ENCODE data around the gene PPP2R3C. TPM values are rescaled to one million over a fixed set of nuclear protein-coding genes. Genes with fewer than 3 reads are reported as not detected.
A peak's percentile ranks its signal among the peaks of the same experiment; 100 is the strongest.
"Not testable (repeated sequence)": the region's sequence is repeated elsewhere in the genome, so short reads cannot be mapped to it uniquely, and the experiment has no call there.

Gene PPP2R3C
- total RNA-seq, 4 donors from 2014 or later: 10.0 to 14.2 (median 12.4) TPM

- Histone ChIP-seq H3K27me3 (no peaks in the 10 kb centered on the region), H3K36me3 (no peaks in the 10 kb centered on the region), H3K4me3 (peak overlapping the region; percentile 81), H3K4me1 (peaks cover 20% of the 10 kb centered on the region), H3K27ac (peak overlapping the region; percentile 97), H3K9me3 (no peaks in the 10 kb centered on the region)
- WGBS: 14% methylated on average over 8 of the region's 8 CpGs
- TF ChIP-seq EP300 (IDR thresholded peaks at IDR 0.05) (no peak), POLR2A (IDR thresholded peaks at IDR 0.05) (no peak), CTCF (IDR thresholded peaks at IDR 0.05) (no peak), POLR2AphosphoS5 (IDR thresholded peaks at IDR 0.05) (no peak)
- no peak for DNase-seq (ENCODE audit: low spot score in 2 of 2)
Observed at GRCh38 chr14:35044939-35045797, 76.6 kb downstream of the PPP2R3C start.

GRCh38 chr14:35043046-35043445 is 78.7 kb downstream of the PPP2R3C start:
- TF ChIP-seq POLR2AphosphoS5 (IDR thresholded peaks at IDR 0.05) (no peak), EP300 (IDR thresholded peaks at IDR 0.05) (no peak), POLR2A (IDR thresholded peaks at IDR 0.05) (no peak), CTCF (IDR thresholded peaks at IDR 0.05) (no peak)
- WGBS: 93% methylated on average over 2 of the region's 2 CpGs
- no peak overlapping the region for H3K27ac ChIP-seq
- no peak overlapping the region for H3K4me3 ChIP-seq
- peaks cover 20% of the 10 kb centered on the region for H3K4me1 ChIP-seq
- H3K9me3 ChIP-seq: no peaks in the 10 kb centered on the region
- no peaks in the 10 kb centered on the region for H3K27me3 ChIP-seq
- no peaks in the 10 kb centered on the region for H3K36me3 ChIP-seq
- DNase-seq (ENCODE audit: low spot score in 2 of 2): no peak

- H3K4me3 ChIP-seq: no peak overlapping the region
- DNase-seq (ENCODE audit: low spot score in 2 of 2): no peak
- TF ChIP-seq CTCF (IDR thresholded peaks at IDR 0.05) (no peak), EP300 (IDR thresholded peaks at IDR 0.05) (no peak), POLR2A (IDR thresholded peaks at IDR 0.05) (no peak), POLR2AphosphoS5 (IDR thresholded peaks at IDR 0.05) (no peak)
- WGBS: 82% methylated on average over 3 of the region's 3 CpGs
- no peaks in the 10 kb centered on the region for H3K27me3 ChIP-seq
- no peaks in the 10 kb centered on the region for H3K9me3 ChIP-seq
- no peaks in the 10 kb centered on the region for H3K36me3 ChIP-seq
- no peak overlapping the region for H3K27ac ChIP-seq
- H3K4me1 ChIP-seq: peaks cover 18% of the 10 kb centered on the region
Observed at GRCh38 chr14:35042632-35043031, 79.2 kb downstream of the PPP2R3C start.

GRCh38 chr14:35038312-35038711 is 83.5 kb downstream of the PPP2R3C start:
- H3K27me3 ChIP-seq; H3K9me3 ChIP-seq; DNase-seq (ENCODE audit: low spot score in 2 of 2); H3K4me3 ChIP-seq; H3K27ac ChIP-seq; H3K4me1 ChIP-seq: not testable (repeated sequence)
- WGBS: 83% methylated on average over 1 of the region's 17 CpGs
- H3K36me3 ChIP-seq: peaks cover 12% of the 10 kb centered on the region

Other genes starting within 250 kb of the PPP2R3C start
- 10 to 100 TPM; 37.0 to 95.1 (median 55.7) TPM for gene BAZ1A, start 246.6 kb downstream of the PPP2R3C start, total RNA-seq
- 10 to 100 TPM; 41.5 to 89.5 (median 50.8) TPM for gene SRP54, start 139.0 kb downstream of the PPP2R3C start, total RNA-seq
- 10 to 100 TPM; 31.3 to 46.2 (median 44.2) TPM for gene FAM177A1, start 75.7 kb downstream of the PPP2R3C start, total RNA-seq
- gene PRORP, start 562 bp upstream of the PPP2R3C start, total RNA-seq: 10 to 100 TPM; 31.6 to 45.2 (median 40.9) TPM
- 100 to 1,000 TPM in 3 of 4 donors, 10 to 100 TPM in 1; 80.4 to 133 (median 110) TPM for gene PSMA6, start 170.4 kb upstream of the PPP2R3C start, total RNA-seq